Stomach (tissue), 4 donors: ENCODE results near the gene GOLIM4.

Experiments
- POLR2A ChIP-seq, 4 donors: fragments of 450-650 bp; IDR thresholded peaks; one replicate each; pipeline ENCODE4 v1.6.1; 2016; ENCODE audit warnings: antibody characterized with exemption in 4 of 4, control low read depth in 2 of 4, mild to moderate bottlenecking in 1 of 4, moderate library complexity in 1 of 4
- TF ChIP-seq, protein P1 (sequence below), 7 experiments: fragments of 450-650 bp in 4 of 7; fragments of 200-600 bp in 3 of 7; sonication (generic) in 3 of 7; IDR thresholded peaks; one replicate each; pipeline ENCODE4 v1.5.1; 2016 to 2019; ENCODE audit warnings: antibody characterized with exemption in 7 of 7, control low read depth in 2 of 7, mild to moderate bottlenecking in 1 of 7

DNA sequence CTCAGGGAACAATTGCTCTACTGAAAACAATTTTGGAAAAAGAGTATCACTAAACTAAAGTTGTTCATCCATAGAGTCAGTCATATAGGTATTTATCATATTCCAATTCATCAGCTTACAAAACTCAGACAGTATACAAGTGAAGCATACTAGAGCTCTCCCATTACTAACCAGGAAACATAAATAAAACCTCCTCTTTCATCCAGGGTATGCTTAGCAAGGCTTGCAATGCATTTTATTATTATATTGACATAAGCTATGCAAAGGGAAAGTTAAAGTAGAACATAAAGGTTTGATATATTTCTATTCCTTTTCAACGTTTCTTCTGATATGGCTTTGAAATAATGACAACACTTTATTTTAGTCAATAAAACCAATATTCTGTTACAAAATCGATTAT, 106.7 kb downstream of the GOLIM4 start:
- TF ChIP-seq, protein P1, sequence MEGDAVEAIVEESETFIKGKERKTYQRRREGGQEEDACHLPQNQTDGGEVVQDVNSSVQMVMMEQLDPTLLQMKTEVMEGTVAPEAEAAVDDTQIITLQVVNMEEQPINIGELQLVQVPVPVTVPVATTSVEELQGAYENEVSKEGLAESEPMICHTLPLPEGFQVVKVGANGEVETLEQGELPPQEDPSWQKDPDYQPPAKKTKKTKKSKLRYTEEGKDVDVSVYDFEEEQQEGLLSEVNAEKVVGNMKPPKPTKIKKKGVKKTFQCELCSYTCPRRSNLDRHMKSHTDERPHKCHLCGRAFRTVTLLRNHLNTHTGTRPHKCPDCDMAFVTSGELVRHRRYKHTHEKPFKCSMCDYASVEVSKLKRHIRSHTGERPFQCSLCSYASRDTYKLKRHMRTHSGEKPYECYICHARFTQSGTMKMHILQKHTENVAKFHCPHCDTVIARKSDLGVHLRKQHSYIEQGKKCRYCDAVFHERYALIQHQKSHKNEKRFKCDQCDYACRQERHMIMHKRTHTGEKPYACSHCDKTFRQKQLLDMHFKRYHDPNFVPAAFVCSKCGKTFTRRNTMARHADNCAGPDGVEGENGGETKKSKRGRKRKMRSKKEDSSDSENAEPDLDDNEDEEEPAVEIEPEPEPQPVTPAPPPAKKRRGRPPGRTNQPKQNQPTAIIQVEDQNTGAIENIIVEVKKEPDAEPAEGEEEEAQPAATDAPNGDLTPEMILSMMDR (IDR thresholded peaks at IDR 0.05), result no peak
- TF ChIP-seq POLR2A (IDR thresholded peaks at IDR 0.05), result no peak
